ENCODE measurements around the gene TIMM13. TPM values are rescaled to one million over a fixed set of nuclear protein-coding genes. Genes with fewer than 3 reads are reported as not detected.

Gene TIMM13
- total RNA-seq, 1 donor from 2014 or later, result 70.1 TPM

- Histone ChIP-seq H3K4me3 (ENCODE audit: low read depth, low read length) (no peak overlapping the region), H3K36me3 (ENCODE audit: control insufficient read depth, insufficient read depth, low read length) (peaks cover 2% of the 10 kb centered on the region), H3K27me3 (ENCODE audit: control insufficient read depth, insufficient read depth, low read length) (no peaks in the 10 kb centered on the region)
- no peak for DNase-seq (ENCODE audit: low read depth)
- no peak for TF ChIP-seq CTCF (IDR thresholded peaks at IDR 0.05; ENCODE audit: insufficient read depth, low read length, poor library complexity, severe bottlenecking)
Observed at GRCh38 chr19:2425622-2426581, 1.5 kb downstream of the TIMM13 start.

- peaks cover 2% of the 10 kb centered on the region for H3K36me3 ChIP-seq (ENCODE audit: control insufficient read depth, insufficient read depth, low read length)
- peak; percentile 39 for TF ChIP-seq CTCF (IDR thresholded peaks at IDR 0.05; ENCODE audit: insufficient read depth, low read length, poor library complexity, severe bottlenecking)
- H3K4me3 ChIP-seq (ENCODE audit: low read depth, low read length), result peak overlapping the region; percentile 14
- no peaks in the 10 kb centered on the region for H3K27me3 ChIP-seq (ENCODE audit: control insufficient read depth, insufficient read depth, low read length)
- peak; percentile 21 for DNase-seq (ENCODE audit: low read depth)
Observed at GRCh38 chr19:2424686-2425621, 2.4 kb downstream of the TIMM13 start.

GRCh38 chr19:2423915-2424685 is 3.3 kb downstream of the TIMM13 start:
- H3K36me3 ChIP-seq (ENCODE audit: control insufficient read depth, insufficient read depth, low read length), result peaks cover 1% of the 10 kb centered on the region
- H3K27me3 ChIP-seq (ENCODE audit: control insufficient read depth, insufficient read depth, low read length), result no peaks in the 10 kb centered on the region
- no peak for DNase-seq (ENCODE audit: low read depth)
- H3K4me3 ChIP-seq (ENCODE audit: low read depth, low read length), result no peak overlapping the region
- no peak for TF ChIP-seq CTCF (IDR thresholded peaks at IDR 0.05; ENCODE audit: insufficient read depth, low read length, poor library complexity, severe bottlenecking)

GRCh38 chr19:2423071-2423914 is 4.1 kb downstream of the TIMM13 start:
- Histone ChIP-seq H3K36me3 (ENCODE audit: control insufficient read depth, insufficient read depth, low read length) (peaks cover 1% of the 10 kb centered on the region), H3K4me3 (ENCODE audit: low read depth, low read length) (no peak overlapping the region), H3K27me3 (ENCODE audit: control insufficient read depth, insufficient read depth, low read length) (no peaks in the 10 kb centered on the region)
- no peak for DNase-seq (ENCODE audit: low read depth)
- TF ChIP-seq CTCF (IDR thresholded peaks at IDR 0.05; ENCODE audit: insufficient read depth, low read length, poor library complexity, severe bottlenecking), result no peak

Measured in kidney epithelial cell (primary cell).